ENCODE measurements around the gene CD36.

DNA sequence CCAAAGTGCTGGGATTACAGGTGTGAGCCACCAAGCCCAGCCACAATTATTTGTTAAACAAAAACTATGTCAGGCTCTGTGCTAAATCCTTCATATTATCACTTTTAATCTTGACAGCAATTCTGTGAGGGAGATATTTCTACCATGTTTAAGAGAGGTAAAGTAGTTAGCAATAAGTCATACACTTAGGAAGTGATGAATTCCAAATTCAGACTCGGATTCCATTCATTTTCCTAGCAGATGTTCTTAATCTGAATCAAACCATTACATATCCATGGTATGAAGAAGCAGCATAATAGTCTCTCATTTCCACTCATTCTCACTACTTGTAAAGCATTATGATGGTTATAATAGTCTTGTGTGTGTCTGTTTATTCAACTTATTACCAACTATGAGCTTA lies 2.9 kb upstream of the CD36 start:
- TF ChIP-seq CTCF (IDR thresholded peaks at IDR 0.05) (no peak), POLR2A (IDR thresholded peaks at IDR 0.05) (no peak)

Measured in uterus (tissue), 2 donors.